HL-60/S4 (cell line): Measurements from ENCODE around the gene LAMA3.
"Not testable (repeated sequence)": the region's sequence is repeated elsewhere in the genome, so short reads cannot be mapped to it uniquely, and the experiment has no call there.

Source experiments
- in situ Hi-C: fragments of 300-500 bp; cut with MboI; formaldehyde crosslinking; loops from 2 replicates; pipeline ENCODE4 v1.14.3; 2022; ENCODE audit warnings: low sequenced_read_pairs

Gene LAMA3

DNA sequence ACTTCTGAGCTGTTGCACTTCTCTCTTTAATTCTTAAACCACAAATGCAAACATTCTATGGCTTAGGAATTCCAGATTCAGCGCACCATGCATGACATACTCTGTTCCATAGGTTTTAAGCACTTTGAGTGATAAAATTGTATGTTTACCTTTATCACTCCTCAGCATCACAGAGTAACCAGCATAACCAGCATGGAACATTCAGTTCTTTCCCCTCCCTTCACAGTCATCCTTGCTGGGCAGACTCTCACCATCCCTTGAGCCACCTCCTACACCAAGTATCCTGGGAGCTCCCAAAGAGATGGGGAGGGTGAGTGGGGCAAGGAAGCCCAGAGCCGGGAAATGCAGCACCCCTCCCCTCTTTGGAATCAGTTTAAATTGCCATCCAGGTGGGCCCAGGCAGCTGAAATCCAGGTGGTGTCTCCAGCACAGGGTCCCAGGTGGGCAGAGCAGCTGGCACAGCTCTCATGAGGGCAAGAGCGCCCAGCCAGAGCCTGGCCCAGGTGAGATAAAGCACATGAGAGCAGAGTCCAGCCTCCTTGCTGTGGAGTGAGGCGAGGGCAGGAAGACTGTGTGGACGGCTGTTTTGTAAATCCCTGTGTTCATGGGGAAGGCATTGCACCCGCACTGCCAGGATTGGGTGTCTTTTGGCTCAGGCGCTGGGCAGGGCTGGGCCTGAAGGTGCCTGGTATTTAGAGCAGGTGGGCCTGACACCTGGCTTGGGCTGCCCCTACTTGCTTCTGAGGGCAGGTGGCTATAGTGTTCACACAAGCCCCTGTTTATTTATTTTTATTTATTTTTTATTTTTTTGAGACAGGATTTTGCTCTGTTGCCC lies 36.8 kb downstream of the LAMA3 start:
- in situ Hi-C loops = no loop called here

- in situ Hi-C loops = no loop called here
Observed at GRCh38 chr18:23727707-23728493, 38.6 kb downstream of the LAMA3 start.

- in situ Hi-C loops = no loop called here
Observed at GRCh38 chr18:23730857-23731256, 41.6 kb downstream of the LAMA3 start.

- in situ Hi-C loops = no loop called here
Observed at GRCh38 chr18:23731861-23732260, 42.6 kb downstream of the LAMA3 start.

- in situ Hi-C loops = no loop called here
Observed at GRCh38 chr18:23732439-23732838, 43.2 kb downstream of the LAMA3 start.

DNA sequence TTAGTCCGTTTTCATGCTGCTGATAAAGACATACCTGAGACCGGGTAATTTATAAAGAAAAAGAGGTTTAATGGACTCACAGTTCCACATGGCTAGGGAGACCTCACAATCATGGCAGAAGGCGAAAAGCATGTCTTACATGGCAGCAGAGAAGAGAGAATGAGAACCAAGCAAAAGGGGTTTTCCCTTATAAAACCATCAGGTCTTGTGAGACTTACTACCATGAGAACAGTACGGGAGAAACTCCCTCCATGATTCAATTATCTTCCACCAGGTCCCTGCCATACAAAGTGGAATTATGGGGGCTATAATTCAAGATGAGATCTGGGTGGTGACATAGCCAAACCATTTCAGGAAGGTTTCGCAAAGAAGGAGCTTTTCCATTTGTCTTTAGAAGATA lies 44.0 kb downstream of the LAMA3 start:
- in situ Hi-C loops = not testable (repeated sequence)

- in situ Hi-C loops = no loop called here
Observed at GRCh38 chr18:23733895-23734294, 44.6 kb downstream of the LAMA3 start.

DNA sequence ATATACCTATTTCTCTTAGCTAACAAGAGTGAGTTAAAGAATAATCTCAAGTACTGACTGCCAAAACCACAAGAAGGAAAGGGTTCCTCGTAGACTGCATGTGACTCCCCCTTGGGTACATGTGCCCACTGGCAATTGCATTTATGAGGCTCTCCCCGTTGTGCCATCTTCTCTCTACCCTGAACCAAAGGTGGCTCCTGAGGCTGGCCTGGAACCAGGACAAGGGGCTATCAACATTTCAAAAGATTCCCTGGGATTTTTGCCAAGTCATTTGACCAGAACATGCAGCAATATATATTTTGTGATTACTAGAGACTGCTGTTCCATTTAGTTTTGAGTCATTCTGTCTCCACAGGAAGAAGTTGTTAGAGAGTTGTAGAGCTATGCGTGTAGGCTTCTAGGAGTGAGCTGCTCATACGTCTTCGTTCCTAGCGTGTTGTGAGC lies 45.8 kb downstream of the LAMA3 start:
- in situ Hi-C loops = no loop called here

GRCh38 chr18:23737578-23737977 lies 48.3 kb downstream of the LAMA3 start:
- in situ Hi-C loops = no loop called here

- in situ Hi-C loops = no loop called here
Observed at GRCh38 chr18:23738151-23738550, 48.9 kb downstream of the LAMA3 start.

DNA sequence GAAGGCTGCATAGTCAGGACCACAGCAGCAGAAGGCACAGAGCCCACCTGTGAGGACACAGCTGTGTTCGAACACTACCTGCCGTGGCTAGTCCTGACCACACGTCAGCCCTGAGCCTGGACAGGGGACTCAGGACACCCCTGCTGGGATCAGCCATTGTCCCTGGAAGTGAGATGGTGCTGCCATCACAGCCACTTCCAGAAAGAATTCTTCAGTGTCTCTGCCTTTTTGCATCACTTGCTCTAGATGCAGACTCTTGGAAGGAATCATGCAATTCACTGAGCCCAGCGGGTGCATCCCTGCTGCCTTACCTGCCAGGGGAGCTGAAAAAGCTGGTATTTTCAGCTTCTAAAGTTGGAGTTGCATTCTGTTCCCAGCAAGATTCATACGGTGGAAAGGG lies 49.3 kb downstream of the LAMA3 start:
- in situ Hi-C loops = no loop called here

- in situ Hi-C loops = no loop called here
Observed at GRCh38 chr18:23740105-23740830, 51.0 kb downstream of the LAMA3 start.

DNA sequence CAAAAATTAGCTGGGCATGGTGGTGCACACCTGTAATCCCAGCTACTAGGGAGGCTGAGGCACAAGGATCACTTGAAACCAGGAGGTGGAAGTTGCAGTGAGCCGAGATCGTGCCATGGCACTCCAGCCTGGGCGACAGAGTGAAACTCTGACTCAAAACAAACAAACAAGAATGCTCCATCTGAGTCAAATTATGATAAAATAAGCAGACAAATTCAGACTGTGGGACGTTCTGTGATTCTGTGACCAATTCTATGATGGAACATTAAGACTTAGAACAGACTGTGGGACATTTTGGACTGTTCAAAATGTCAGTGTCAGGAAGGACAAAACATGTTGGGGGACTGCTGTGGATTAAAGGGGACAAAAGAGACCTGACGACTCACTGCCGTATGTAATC lies 52.7 kb downstream of the LAMA3 start:
- in situ Hi-C loops = not testable (repeated sequence)

DNA sequence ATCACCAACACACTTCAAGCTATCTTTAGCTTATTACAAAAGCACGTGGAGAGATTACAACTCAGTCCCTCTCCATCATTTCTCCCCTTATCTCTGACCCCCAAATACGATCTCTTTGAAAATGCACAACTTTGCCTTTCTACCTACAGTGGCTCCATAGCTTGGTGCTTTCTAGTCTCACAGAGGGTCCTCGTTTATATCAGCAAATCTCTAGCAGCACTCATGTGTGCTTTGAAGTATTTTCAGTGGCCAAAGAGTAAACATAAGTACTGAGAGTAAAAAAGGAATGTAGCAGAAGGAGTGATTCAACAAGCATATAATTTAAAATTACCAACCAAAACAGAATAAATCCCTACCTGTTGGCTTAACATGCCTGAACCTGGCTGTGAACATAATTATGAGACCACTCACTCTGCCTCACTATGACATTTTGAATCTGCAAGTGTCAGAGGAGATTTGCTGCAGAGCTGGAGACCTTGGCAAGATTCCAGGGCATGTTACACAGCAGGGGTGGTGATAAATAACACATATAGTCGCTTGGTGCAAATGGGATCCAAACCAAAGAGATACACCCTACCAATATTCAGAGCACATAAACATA lies 54.6 kb downstream of the LAMA3 start:
- in situ Hi-C loops = no loop called here

- in situ Hi-C loops = no loop called here
Observed at GRCh38 chr18:23745366-23745765, 56.1 kb downstream of the LAMA3 start.

DNA sequence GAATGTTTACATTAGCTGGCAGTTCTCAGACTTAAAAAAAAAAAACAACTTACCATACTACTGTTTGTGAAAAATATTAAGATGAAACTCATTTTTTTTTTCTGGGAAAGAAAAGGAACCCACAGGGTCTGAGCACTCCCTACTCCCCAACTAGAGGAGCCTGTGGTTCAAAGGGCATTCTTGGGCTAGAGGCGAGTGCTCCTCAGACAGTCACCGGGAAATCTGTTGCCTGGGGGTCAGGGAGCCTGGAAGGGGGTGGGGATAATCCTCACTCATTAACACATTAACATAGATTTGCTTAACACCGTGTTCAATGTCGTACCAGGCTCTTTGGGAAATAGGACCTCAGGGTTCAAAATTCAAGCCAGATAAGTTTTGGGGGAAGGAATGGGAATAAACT lies 57.6 kb downstream of the LAMA3 start:
- in situ Hi-C loops = no loop called here

DNA sequence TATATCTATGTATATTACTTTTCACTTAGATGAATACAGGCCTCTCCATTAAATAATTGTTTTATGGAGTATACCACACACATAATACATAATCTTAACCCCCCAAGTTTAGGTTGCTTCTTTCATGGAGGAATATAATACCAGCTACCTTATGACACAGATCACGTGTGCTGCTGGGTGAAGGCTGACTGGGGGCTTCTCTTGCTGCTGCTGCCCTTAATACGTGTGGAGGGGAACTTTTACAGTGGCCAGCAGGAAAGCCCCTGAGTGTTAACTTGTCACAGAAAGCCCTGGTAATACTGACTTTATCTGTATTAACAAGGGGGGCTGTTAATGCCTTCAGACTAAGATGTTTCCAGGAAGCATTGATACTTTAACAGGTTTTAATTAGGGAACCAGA lies 63.1 kb downstream of the LAMA3 start:
- in situ Hi-C loops = no loop called here

- in situ Hi-C loops = no loop called here
Observed at GRCh38 chr18:23752796-23753195, 63.5 kb downstream of the LAMA3 start.

- in situ Hi-C loops = no loop called here
Observed at GRCh38 chr18:23756590-23757436, 67.6 kb downstream of the LAMA3 start.

DNA sequence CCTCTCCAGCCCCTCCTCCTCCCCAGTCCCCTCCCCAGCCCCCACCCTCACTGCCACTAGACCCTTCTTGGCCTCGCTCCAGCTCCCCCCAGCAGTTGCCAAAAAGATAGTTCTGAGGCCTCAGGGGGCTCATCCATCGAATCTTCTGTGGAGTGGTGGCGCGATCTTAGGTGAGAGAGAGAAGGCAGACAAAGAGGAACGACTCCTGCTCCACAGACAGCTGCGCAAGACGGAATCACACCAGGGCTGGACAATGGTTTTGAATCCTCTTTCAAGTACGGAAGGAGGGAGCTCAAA lies 68.1 kb downstream of the LAMA3 start:
- in situ Hi-C loops = no loop called here
